Measurements from ENCODE around the gene CC2D2B. TPM values are rescaled to one million over a fixed set of nuclear protein-coding genes. Genes with fewer than 3 reads are reported as not detected.
A peak's percentile ranks its signal among the peaks of the same experiment; 100 is the strongest.
"Not testable (repeated sequence)": the region's sequence is repeated elsewhere in the genome, so short reads cannot be mapped to it uniquely, and the experiment has no call there.

Gene CC2D2B
- total RNA-seq: under 1 TPM; 0.37 to 0.87 TPM
- long read RNA-seq, partial matches to known transcripts: 0 of 1 reads
- long read RNA-seq, other reads (novel, unspliced or antisense): 1 of 1 reads

- DNase-seq (peak; percentile 75 to 84), ATAC-seq (peak; percentile 96)
- intact Hi-C loops (cut with DNase I, micrococcal nuclease): no loop called here
Measured at GRCh38 chr10:95907456-95908253, at the start of gene CC2D2B. Gene CC2D2B, plus strand, starts transcription at chr10:95907975. Its CDS starts 3,349 bp downstream, at chr10:95911324.

- no peak for DNase-seq
- intact Hi-C loops (cut with DNase I, micrococcal nuclease): no loop called here
- no peak for ATAC-seq
Measured at GRCh38 chr10:95860166-95860940, 47.4 kb upstream of the CC2D2B start.

GRCh38 chr10:95861386-95861785 lies 46.4 kb upstream of the CC2D2B start:
- DNase-seq (no peak), ATAC-seq (no peak)
- intact Hi-C loops (cut with DNase I, micrococcal nuclease): no loop called here

- ATAC-seq: peak; percentile 54
- intact Hi-C loops (cut with DNase I, micrococcal nuclease): no loop called here
- DNase-seq: peak in 1 of 2 donors; percentile 9
Measured at GRCh38 chr10:95864906-95865813, 42.6 kb upstream of the CC2D2B start.

GRCh38 chr10:95865814-95866466 lies 41.8 kb upstream of the CC2D2B start:
- DNase-seq (peak; percentile 45 to 49), ATAC-seq (peak; percentile 89)
- intact Hi-C loops (cut with DNase I, micrococcal nuclease): no loop called here

GRCh38 chr10:95866467-95866842 lies 41.3 kb upstream of the CC2D2B start:
- peak; percentile 77 for ATAC-seq
- intact Hi-C loops (cut with DNase I, micrococcal nuclease): no loop called here
- no peak for DNase-seq

- intact Hi-C loops (cut with DNase I, micrococcal nuclease): no loop called here
- no peak for ATAC-seq
- no peak for DNase-seq
Measured at GRCh38 chr10:95867866-95868265, 39.9 kb upstream of the CC2D2B start.

- DNase-seq (no peak), ATAC-seq (no peak)
- intact Hi-C loops (cut with DNase I, micrococcal nuclease): no loop called here
Measured at GRCh38 chr10:95872158-95872711, 35.5 kb upstream of the CC2D2B start.

GRCh38 chr10:95873139-95873538 lies 34.6 kb upstream of the CC2D2B start:
- DNase-seq (no peak), ATAC-seq (no peak)
- intact Hi-C loops (cut with DNase I, micrococcal nuclease): no loop called here

- DNase-seq (no peak), ATAC-seq (no peak)
- intact Hi-C loops (cut with DNase I, micrococcal nuclease): no loop called here
Measured at GRCh38 chr10:95873651-95874050, 34.1 kb upstream of the CC2D2B start.

- DNase-seq; intact Hi-C loops (cut with DNase I, micrococcal nuclease); ATAC-seq: not testable (repeated sequence)
Measured at GRCh38 chr10:95874783-95875182, 33.0 kb upstream of the CC2D2B start.

GRCh38 chr10:95876756-95877155 lies 31.0 kb upstream of the CC2D2B start:
- intact Hi-C loops (cut with DNase I, micrococcal nuclease): no loop called here
- ATAC-seq: no peak
- DNase-seq: no peak

GRCh38 chr10:95877881-95878280 lies 29.9 kb upstream of the CC2D2B start:
- DNase-seq: no peak
- intact Hi-C loops (cut with DNase I, micrococcal nuclease): no loop called here
- ATAC-seq: no peak

- DNase-seq (no peak), ATAC-seq (no peak)
- intact Hi-C loops (cut with DNase I, micrococcal nuclease): no loop called here
Measured at GRCh38 chr10:95880704-95881103, 27.1 kb upstream of the CC2D2B start.

GRCh38 chr10:95881316-95881715 lies 26.5 kb upstream of the CC2D2B start:
- ATAC-seq: no peak
- DNase-seq: no peak
- intact Hi-C loops (cut with DNase I, micrococcal nuclease): no loop called here

- DNase-seq (no peak), ATAC-seq (no peak)
- intact Hi-C loops (cut with DNase I, micrococcal nuclease): no loop called here
Measured at GRCh38 chr10:95889830-95890229, 17.9 kb upstream of the CC2D2B start.

- DNase-seq: no peak
- intact Hi-C loops (cut with DNase I, micrococcal nuclease): no loop called here
- ATAC-seq: no peak
Measured at GRCh38 chr10:95896071-95896850, 11.5 kb upstream of the CC2D2B start.
